GM12878 (cell line): ENCODE results near the gene C16orf46. TPM values are rescaled to one million over a fixed set of nuclear protein-coding genes. Genes with fewer than 3 reads are reported as not detected.

Experiments used
- BCLAF1 ChIP-seq: fragments of 450-650 bp; IDR thresholded peaks from 2 replicates; pipeline ENCODE4 v1.6.1; 2017; ENCODE audit warnings: antibody characterized with exemption, mild to moderate bottlenecking, moderate library complexity
- CBX3 ChIP-seq: fragments of 200-600 bp; sonication (generic); IDR thresholded peaks from 2 replicates; pipeline ENCODE4 v1.6.1; 2016; ENCODE audit warnings: low read depth, borderline replicate concordance
- CEBPZ ChIP-seq: fragments of 150-350 bp; IDR thresholded peaks from 2 replicates; pipeline ENCODE4 v1.6.1; 2016; ENCODE audit warnings: low read depth, low read length
- CREB1 ChIP-seq: IDR thresholded peaks from 2 replicates; pipeline ENCODE4 v1.6.1; 2012; ENCODE audit warnings: low read depth, mild to moderate bottlenecking, inconsistent platforms
- FOXM1 ChIP-seq: IDR thresholded peaks from 2 replicates; pipeline ENCODE4 v1.6.1; 2012; ENCODE audit warnings: low read depth, mild to moderate bottlenecking, inconsistent platforms, low read length, moderate library complexity
- HDGF ChIP-seq: fragments of 450-650 bp; IDR thresholded peaks from 2 replicates; pipeline ENCODE4 v1.6.1; 2016; ENCODE audit warnings: antibody characterized with exemption
- IKZF1 ChIP-seq: fragments of 450-650 bp; conservative IDR thresholded peaks from 2 replicates; pipeline ENCODE4 v1.6.1; 2017; ENCODE audit warnings: antibody characterized with exemption, mild to moderate bottlenecking
- IRF4 ChIP-seq: IDR thresholded peaks from 2 replicates; pipeline ENCODE4 v1.6.1; 2011; ENCODE audit warnings: low read depth, low read length
- MEF2A ChIP-seq: IDR thresholded peaks from 2 replicates; pipeline ENCODE4 v1.6.1; 2011; ENCODE audit warnings: low read depth, mild to moderate bottlenecking, low read length, moderate library complexity; ENCODE audit not compliant: insufficient read depth
- PAX8 ChIP-seq: fragments of 450-650 bp; IDR thresholded peaks from 2 replicates; pipeline ENCODE4 v1.6.1; 2017; ENCODE audit warnings: mild to moderate bottlenecking, moderate library complexity
- POLR2AphosphoS2 ChIP-seq: IDR thresholded peaks from 2 replicates; pipeline ENCODE4 v1.6.1; 2011; ENCODE audit warnings: low read depth, mild to moderate bottlenecking, low read length, improper control_type of control experiment, moderate library complexity
- REST ChIP-seq: IDR thresholded peaks from 2 replicates; pipeline ENCODE4 v1.6.1; 2012; ENCODE audit warnings: mild to moderate bottlenecking, low read depth, low read length
- SP1 ChIP-seq: IDR thresholded peaks from one replicate; pipeline ENCODE4 v1.6.1; 2011; ENCODE audit warnings: low read depth, low read length
- TAF1 ChIP-seq: IDR thresholded peaks from 2 replicates; pipeline ENCODE4 v1.6.1; 2011; ENCODE audit warnings: mild to moderate bottlenecking, low read depth, low read length, borderline replicate concordance
- TBL1XR1 ChIP-seq: IDR thresholded peaks from 2 replicates; pipeline ENCODE4 v1.6.1; 2012; ENCODE audit warnings: low read depth, low read length, improper control_type of control experiment
- polyA plus RNA-seq, 11 experiments: library from polyadenylated mRNA; depleted of rRNA in 4 of 11; unstranded in 6 of 11; stranded (reverse) in 5 of 11; fragments of >200 nt; fragmentation: Nextera tagmentation in 4 of 11; fragmentation: Illumina TruSeq in 1 of 11; extraction: Ambion mirVana in 4 of 11; extraction: Trizol in 1 of 11; gene quantifications; 1 replicate in 1 of 11; 2 replicates in 10 of 11; pipeline versions ENCODE4 v1.2.1 to v1.2.3, GENCODE V29; 2011 to 2016; ENCODE audit warnings: inconsistent platforms in 2 of 11, missing spikeins in 2 of 11, low read depth in 1 of 11
- total RNA-seq, 4 experiments: library from RNA; depleted of rRNA in 3 of 4; stranded (reverse); fragments of >200 nt in 3 of 4; fragmentation: Illumina TruSeq in 1 of 4; extraction: Trizol in 1 of 4; gene quantifications; 2 replicates each; pipeline versions ENCODE4 v1.2.1 to v1.2.3, GENCODE V29; 2013 to 2021
- TF ChIP-seq, protein P1 (sequence below): fragments of 450-650 bp; conservative IDR thresholded peaks from 2 replicates; pipeline ENCODE4 v1.6.1; 2017; ENCODE audit warnings: mild to moderate bottlenecking, moderate library complexity
- TF ChIP-seq, protein P2 (sequence below): IDR thresholded peaks from 2 replicates; pipeline ENCODE4 v1.6.1; 2012; ENCODE audit warnings: low read depth, low read length, improper control_type of control experiment

C16orf46 gene
- total and polyA plus RNA-seq, 10 of the 15 experiments (the other 5 are each of a cell fraction or from before 2014, with no cell fraction given) = 0.04 to 0.46 (median 0.14) TPM; not detected in 6

DNA sequence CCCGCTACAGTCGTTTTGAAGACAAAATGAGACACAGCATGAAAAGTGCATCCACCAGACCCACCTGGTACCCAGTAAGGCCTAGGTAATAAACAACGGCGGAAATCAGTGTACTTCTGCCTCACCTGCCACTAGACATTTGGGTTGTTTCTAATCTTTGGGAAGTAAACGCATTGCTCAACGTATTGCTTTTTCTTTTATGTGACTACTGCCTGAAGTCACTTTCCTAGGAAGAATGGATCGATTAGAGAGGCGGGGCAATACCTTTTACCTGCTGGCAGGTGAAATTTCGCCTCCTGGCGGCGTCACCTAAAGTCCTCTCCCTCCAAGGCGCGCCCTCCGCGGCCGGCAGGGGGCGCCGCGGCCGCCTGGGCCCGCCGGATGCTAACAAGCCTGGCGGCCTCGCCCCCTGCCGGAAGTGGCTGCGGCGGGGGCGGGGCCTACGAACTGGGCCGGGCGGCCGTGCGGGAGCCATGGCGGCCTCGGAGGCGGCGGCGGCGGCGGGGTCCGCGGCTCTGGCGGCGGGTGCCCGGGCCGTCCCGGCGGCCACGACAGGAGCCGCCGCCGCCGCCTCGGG, 41.6 kb downstream of the C16orf46 start, which contains the start of gene ATMIN (continued):
- TF ChIP-seq CEBPZ (no peak), CBX3 (no peak), FOXM1 (0 out of 2 replicates have a peak, but pooled peaks have one; percentile 46), SP1 (no peak), TBL1XR1 (0 out of 2 replicates have a peak, but pooled peaks have one; percentile 13), POLR2AphosphoS2 (no peak), MEF2A (0 out of 2 replicates have a peak, but pooled peaks have one; percentile 47), HDGF (no peak), IKZF1 (no peak), PAX8 (no peak), CREB1 (0 out of 2 replicates have a peak, but pooled peaks have one; percentile 31), IRF4 (no peak), BCLAF1 (no peak), TAF1 (peak; percentile 67; the same call in 1 of the 2 replicates), REST (no peak)
- TF ChIP-seq, protein P1, sequence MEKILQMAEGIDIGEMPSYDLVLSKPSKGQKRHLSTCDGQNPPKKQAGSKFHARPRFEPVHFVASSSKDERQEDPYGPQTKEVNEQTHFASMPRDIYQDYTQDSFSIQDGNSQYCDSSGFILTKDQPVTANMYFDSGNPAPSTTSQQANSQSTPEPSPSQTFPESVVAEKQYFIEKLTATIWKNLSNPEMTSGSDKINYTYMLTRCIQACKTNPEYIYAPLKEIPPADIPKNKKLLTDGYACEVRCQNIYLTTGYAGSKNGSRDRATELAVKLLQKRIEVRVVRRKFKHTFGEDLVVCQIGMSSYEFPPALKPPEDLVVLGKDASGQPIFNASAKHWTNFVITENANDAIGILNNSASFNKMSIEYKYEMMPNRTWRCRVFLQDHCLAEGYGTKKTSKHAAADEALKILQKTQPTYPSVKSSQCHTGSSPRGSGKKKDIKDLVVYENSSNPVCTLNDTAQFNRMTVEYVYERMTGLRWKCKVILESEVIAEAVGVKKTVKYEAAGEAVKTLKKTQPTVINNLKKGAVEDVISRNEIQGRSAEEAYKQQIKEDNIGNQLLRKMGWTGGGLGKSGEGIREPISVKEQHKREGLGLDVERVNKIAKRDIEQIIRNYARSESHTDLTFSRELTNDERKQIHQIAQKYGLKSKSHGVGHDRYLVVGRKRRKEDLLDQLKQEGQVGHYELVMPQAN = peak; percentile 17; the same call in 1 of the 2 replicates
- TF ChIP-seq, protein P2, sequence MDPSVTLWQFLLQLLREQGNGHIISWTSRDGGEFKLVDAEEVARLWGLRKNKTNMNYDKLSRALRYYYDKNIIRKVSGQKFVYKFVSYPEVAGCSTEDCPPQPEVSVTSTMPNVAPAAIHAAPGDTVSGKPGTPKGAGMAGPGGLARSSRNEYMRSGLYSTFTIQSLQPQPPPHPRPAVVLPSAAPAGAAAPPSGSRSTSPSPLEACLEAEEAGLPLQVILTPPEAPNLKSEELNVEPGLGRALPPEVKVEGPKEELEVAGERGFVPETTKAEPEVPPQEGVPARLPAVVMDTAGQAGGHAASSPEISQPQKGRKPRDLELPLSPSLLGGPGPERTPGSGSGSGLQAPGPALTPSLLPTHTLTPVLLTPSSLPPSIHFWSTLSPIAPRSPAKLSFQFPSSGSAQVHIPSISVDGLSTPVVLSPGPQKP = peak; percentile 61; the same call in 1 of the 2 replicates
